ENCODE results near the gene STK35. TPM values are rescaled to one million over a fixed set of nuclear protein-coding genes. Genes with fewer than 3 reads are reported as not detected.

The STK35 gene
- polyA plus RNA-seq, 1 donor from 2014 or later = 10.8 TPM

- H3K9me2 ChIP-seq (ENCODE audit: insufficient read depth, low read length) = no peaks in the 10 kb centered on the region
- no peak overlapping the region for H3K4me2 ChIP-seq (ENCODE audit: low read length)
- no peak overlapping the region for H3K4me3 ChIP-seq (ENCODE audit: low read length)
- H3K27me3 ChIP-seq (ENCODE audit: insufficient read depth, low read depth, low read length) = no peaks in the 10 kb centered on the region
- H3K79me2 ChIP-seq (replicated peaks; ENCODE audit: insufficient read depth, low read length) = peaks cover 9% of the 10 kb centered on the region
- H3K9ac ChIP-seq (ENCODE audit: low read length) = no peak overlapping the region
- no peaks in the 10 kb centered on the region for H3K36me3 ChIP-seq (ENCODE audit: insufficient read depth, low read length)
- H3K27ac ChIP-seq (ENCODE audit: low read length) = no peak overlapping the region
- H3K9me3 ChIP-seq (ENCODE audit: low read length) = no peaks in the 10 kb centered on the region
- no peaks in the 10 kb centered on the region for H3F3A ChIP-seq (ENCODE audit: insufficient read depth, low read length, poor library complexity, severe bottlenecking)
- no peak for TF ChIP-seq TAF1 (IDR thresholded peaks at IDR 0.05; ENCODE audit: low read depth)
- no peak for TF ChIP-seq CTCF (IDR thresholded peaks at IDR 0.05; ENCODE audit: poor library complexity, severe bottlenecking)
- no peaks in the 10 kb centered on the region for H4K20me1 ChIP-seq (ENCODE audit: insufficient read depth)
- no peak overlapping the region for H2AFZ ChIP-seq (ENCODE audit: low read depth, low read length)
Measured at GRCh38 chr20:2140561-2140960, 38.9 kb downstream of the STK35 start.

GRCh38 chr20:2141600-2142575 lies 40.3 kb downstream of the STK35 start:
- no peaks in the 10 kb centered on the region for H4K20me1 ChIP-seq (ENCODE audit: insufficient read depth)
- H3K79me2 ChIP-seq (replicated peaks; ENCODE audit: insufficient read depth, low read length) = peaks cover 9% of the 10 kb centered on the region
- no peak overlapping the region for H3K9ac ChIP-seq (ENCODE audit: low read length)
- H3K27ac ChIP-seq (ENCODE audit: low read length) = no peak overlapping the region
- H3K9me2 ChIP-seq (ENCODE audit: insufficient read depth, low read length) = no peaks in the 10 kb centered on the region
- H3K9me3 ChIP-seq (ENCODE audit: low read length) = no peaks in the 10 kb centered on the region
- TF ChIP-seq SMC3 (conservative IDR thresholded peaks at IDR 0.05; ENCODE audit: poor library complexity) = no peak
- TF ChIP-seq TAF1 (IDR thresholded peaks at IDR 0.05; ENCODE audit: low read depth) = no peak
- TF ChIP-seq EZH2 (IDR thresholded peaks at IDR 0.05; ENCODE audit: borderline replicate concordance, insufficient read depth, low read length, poor library complexity, severe bottlenecking) = no peak
- TF ChIP-seq EP300 (conservative IDR thresholded peaks at IDR 0.05; ENCODE audit: poor library complexity, severe bottlenecking) = no peak
- TF ChIP-seq POLR2AphosphoS5 (IDR thresholded peaks at IDR 0.05) = no peak
- TF ChIP-seq MXI1 (conservative IDR thresholded peaks at IDR 0.05; ENCODE audit: poor library complexity, severe bottlenecking) = no peak
- TF ChIP-seq RAD21 (conservative IDR thresholded peaks at IDR 0.05) = no peak
- TF ChIP-seq REST (IDR thresholded peaks at IDR 0.05; ENCODE audit: borderline replicate concordance) = no peak
- no peak for TF ChIP-seq CTCF (IDR thresholded peaks at IDR 0.05; ENCODE audit: poor library complexity, severe bottlenecking)
- H3K27me3 ChIP-seq (ENCODE audit: insufficient read depth, low read depth, low read length) = no peaks in the 10 kb centered on the region
- H3F3A ChIP-seq (ENCODE audit: insufficient read depth, low read length, poor library complexity, severe bottlenecking) = no peaks in the 10 kb centered on the region
- no peak overlapping the region for H3K4me2 ChIP-seq (ENCODE audit: low read length)
- H3K36me3 ChIP-seq (ENCODE audit: insufficient read depth, low read length) = no peaks in the 10 kb centered on the region
- no peak overlapping the region for H3K4me3 ChIP-seq (ENCODE audit: low read length)
- H2AFZ ChIP-seq (ENCODE audit: low read depth, low read length) = no peak overlapping the region

All from neural cell (in vitro differentiated cells).